Measurements from ENCODE around the gene TSR3.

Gene TSR3

DNA sequence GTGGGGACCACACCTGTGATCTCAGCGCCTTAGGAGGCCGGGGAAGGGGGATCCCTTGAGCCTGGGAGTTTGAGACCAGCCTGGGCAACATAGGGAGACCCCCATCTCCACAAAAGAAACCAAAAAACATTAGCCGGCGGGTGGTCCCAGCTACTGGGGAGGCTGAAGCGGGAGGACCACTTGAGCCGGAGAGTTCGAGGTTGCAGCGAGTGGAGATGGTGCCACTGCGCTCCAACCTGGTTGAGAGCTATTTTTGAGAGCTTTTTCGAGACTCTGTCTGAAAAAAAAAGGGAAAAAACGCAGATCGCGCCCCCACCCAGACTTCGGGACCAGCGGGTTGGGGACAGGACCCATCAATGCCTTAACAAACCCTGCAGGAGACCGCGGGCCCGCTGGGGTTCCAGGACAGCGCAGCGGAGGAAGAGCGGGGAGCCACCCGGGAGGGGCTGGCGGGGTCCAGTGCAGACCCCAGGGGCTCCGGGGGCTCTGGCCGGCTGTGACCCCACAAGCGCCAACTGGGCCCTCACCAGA lies 19.0 kb downstream of the TSR3 start:
- no peak overlapping the region for H3K9ac ChIP-seq (ENCODE audit: low read length)
- H3K9me2 ChIP-seq (replicated peaks; ENCODE audit: insufficient read depth, low read length), result no peaks in the 10 kb centered on the region
- no peaks in the 10 kb centered on the region for H3F3A ChIP-seq (ENCODE audit: insufficient read depth)
- no peaks in the 10 kb centered on the region for H3K27me3 ChIP-seq (ENCODE audit: low read length)
- no peaks in the 10 kb centered on the region for H3K79me2 ChIP-seq (ENCODE audit: insufficient read depth, low read length)
- H3K4me2 ChIP-seq (ENCODE audit: low read depth, low read length, poor library complexity, severe bottlenecking), result no peak overlapping the region
- H3K4me3 ChIP-seq (ENCODE audit: insufficient read depth, low read length, poor library complexity, severe bottlenecking), result no peak overlapping the region
- no peaks in the 10 kb centered on the region for H3K36me3 ChIP-seq (ENCODE audit: low read length)
- H3K27ac ChIP-seq (ENCODE audit: low read depth, low read length), result no peak overlapping the region
- H3K9me3 ChIP-seq (ENCODE audit: insufficient read depth, low read length), result no peaks in the 10 kb centered on the region
- H2AFZ ChIP-seq (ENCODE audit: low read depth, low read length, severe bottlenecking), result no peak overlapping the region
- H4K20me1 ChIP-seq (ENCODE audit: low read depth, low read length), result no peaks in the 10 kb centered on the region
- no peak for TF ChIP-seq EZH2phosphoT487 (conservative IDR thresholded peaks at IDR 0.05; ENCODE audit: low read length)
- TF ChIP-seq, protein P1, sequence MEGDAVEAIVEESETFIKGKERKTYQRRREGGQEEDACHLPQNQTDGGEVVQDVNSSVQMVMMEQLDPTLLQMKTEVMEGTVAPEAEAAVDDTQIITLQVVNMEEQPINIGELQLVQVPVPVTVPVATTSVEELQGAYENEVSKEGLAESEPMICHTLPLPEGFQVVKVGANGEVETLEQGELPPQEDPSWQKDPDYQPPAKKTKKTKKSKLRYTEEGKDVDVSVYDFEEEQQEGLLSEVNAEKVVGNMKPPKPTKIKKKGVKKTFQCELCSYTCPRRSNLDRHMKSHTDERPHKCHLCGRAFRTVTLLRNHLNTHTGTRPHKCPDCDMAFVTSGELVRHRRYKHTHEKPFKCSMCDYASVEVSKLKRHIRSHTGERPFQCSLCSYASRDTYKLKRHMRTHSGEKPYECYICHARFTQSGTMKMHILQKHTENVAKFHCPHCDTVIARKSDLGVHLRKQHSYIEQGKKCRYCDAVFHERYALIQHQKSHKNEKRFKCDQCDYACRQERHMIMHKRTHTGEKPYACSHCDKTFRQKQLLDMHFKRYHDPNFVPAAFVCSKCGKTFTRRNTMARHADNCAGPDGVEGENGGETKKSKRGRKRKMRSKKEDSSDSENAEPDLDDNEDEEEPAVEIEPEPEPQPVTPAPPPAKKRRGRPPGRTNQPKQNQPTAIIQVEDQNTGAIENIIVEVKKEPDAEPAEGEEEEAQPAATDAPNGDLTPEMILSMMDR (IDR thresholded peaks at IDR 0.05; ENCODE audit: insufficient read depth, low read length, poor library complexity, severe bottlenecking), result no peak

DNA sequence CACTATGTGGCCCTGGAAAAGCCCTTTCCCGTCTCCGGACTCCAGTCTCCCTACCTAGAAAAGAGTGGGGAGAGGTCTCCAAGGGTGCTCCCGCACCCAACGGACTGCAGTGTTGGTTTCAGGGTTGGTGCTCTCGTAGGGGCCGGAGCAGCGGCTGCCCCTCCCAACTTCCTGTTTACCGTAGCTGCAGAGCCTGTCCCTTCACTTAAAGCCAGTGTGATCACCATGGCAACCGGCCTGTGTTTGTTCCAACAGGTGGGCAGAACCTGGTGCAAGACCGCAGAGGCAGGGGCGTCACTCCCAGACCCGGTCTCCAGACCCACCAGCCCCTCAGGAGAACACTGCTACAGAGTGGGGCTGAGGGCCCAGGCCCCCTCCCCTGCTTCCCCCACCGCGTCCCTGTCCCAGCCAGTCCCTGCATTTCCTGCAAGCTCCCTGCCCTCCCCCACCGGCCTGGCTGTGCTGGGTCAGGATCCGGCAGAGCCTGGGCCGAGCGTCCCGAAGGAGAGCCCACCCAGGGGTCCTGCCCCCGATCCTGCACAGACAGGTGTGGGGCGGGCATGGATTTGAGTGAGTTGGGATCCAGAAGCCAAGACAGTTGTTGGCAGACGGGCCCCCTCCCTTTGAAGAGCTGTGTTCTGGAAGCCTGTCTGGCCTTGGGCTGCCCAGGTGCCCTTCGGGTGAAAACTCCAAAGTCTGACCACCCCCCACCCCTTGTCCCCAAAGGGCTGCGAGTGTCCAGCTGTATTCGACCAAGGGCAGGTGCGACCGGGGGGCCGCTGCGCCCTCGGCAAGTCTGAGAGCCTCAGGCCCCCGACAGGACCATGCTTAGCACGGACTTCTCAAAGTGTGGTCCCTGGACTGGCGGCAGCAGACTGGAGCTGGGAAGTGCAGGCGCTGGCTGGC lies 19.7 kb downstream of the TSR3 start:
- Histone ChIP-seq H4K20me1 (ENCODE audit: low read depth, low read length) (no peaks in the 10 kb centered on the region), H3K27ac (ENCODE audit: low read depth, low read length) (no peak overlapping the region), H3K4me3 (ENCODE audit: insufficient read depth, low read length, poor library complexity, severe bottlenecking) (no peak overlapping the region), H3F3A (ENCODE audit: insufficient read depth) (no peaks in the 10 kb centered on the region), H3K9ac (ENCODE audit: low read length) (no peak overlapping the region), H3K9me2 (replicated peaks; ENCODE audit: insufficient read depth, low read length) (no peaks in the 10 kb centered on the region), H3K79me2 (ENCODE audit: insufficient read depth, low read length) (no peaks in the 10 kb centered on the region), H2AFZ (ENCODE audit: low read depth, low read length, severe bottlenecking) (no peak overlapping the region), H3K4me2 (ENCODE audit: low read depth, low read length, poor library complexity, severe bottlenecking) (peak overlapping the region; percentile 13), H3K9me3 (ENCODE audit: insufficient read depth, low read length) (no peaks in the 10 kb centered on the region), H3K36me3 (ENCODE audit: low read length) (no peaks in the 10 kb centered on the region), H3K27me3 (ENCODE audit: low read length) (no peaks in the 10 kb centered on the region)
- TF ChIP-seq EZH2phosphoT487 (conservative IDR thresholded peaks at IDR 0.05; ENCODE audit: low read length), result no peak
- TF ChIP-seq, protein P1 (IDR thresholded peaks at IDR 0.05; ENCODE audit: insufficient read depth, low read length, poor library complexity, severe bottlenecking), result no peak

DNA sequence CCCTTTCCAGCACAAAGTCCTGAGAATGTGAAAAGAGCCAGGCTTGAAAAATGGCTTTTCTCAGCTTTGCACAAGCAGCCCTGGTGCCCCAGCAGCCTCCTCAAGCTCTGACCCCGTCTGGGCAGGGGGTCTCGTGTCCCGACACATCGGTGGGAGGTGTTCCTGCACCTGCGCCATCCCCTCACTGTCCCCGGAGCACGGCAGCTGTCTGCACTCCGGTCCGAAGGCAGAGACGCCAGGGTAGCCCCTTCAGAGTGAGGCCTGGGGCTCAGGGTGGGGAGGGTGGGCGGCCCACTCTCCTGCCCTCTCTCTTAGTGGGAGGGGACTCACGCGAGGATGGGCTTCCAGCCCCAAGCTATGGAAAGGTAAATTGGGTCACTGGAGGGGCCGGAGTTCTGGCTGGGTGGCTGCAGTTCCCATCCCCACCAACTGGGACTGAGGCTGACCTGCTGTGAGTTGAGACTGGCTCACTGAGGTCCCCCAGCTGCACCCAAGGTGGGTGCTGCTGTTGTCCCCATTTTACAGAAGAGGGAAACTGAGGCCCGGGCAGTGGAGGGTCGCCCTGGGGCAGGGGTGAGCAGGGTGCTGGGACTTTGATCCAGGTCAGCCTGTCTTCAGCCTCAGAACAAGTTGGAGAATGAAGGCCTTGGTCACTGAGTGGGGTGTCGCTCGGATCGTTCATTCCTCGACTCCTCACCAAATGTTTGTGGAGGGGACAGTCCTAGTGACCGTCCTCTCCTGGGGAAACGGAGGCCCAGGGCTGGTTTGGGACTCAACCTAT lies 20.6 kb downstream of the TSR3 start:
- peak overlapping the region; percentile 13 for H3K4me2 ChIP-seq (ENCODE audit: low read depth, low read length, poor library complexity, severe bottlenecking)
- H3K27me3 ChIP-seq (ENCODE audit: low read length), result no peaks in the 10 kb centered on the region
- H2AFZ ChIP-seq (ENCODE audit: low read depth, low read length, severe bottlenecking), result no peak overlapping the region
- H3K4me3 ChIP-seq (ENCODE audit: insufficient read depth, low read length, poor library complexity, severe bottlenecking), result no peak overlapping the region
- TF ChIP-seq, protein P1 (IDR thresholded peaks at IDR 0.05; ENCODE audit: insufficient read depth, low read length, poor library complexity, severe bottlenecking), result no peak
- H3K9ac ChIP-seq (ENCODE audit: low read length), result no peak overlapping the region
- no peaks in the 10 kb centered on the region for H3K36me3 ChIP-seq (ENCODE audit: low read length)
- no peaks in the 10 kb centered on the region for H3K9me2 ChIP-seq (replicated peaks; ENCODE audit: insufficient read depth, low read length)
- no peaks in the 10 kb centered on the region for H3K79me2 ChIP-seq (ENCODE audit: insufficient read depth, low read length)
- H4K20me1 ChIP-seq (ENCODE audit: low read depth, low read length), result no peaks in the 10 kb centered on the region
- no peaks in the 10 kb centered on the region for H3F3A ChIP-seq (ENCODE audit: insufficient read depth)
- H3K27ac ChIP-seq (ENCODE audit: low read depth, low read length), result no peak overlapping the region
- no peaks in the 10 kb centered on the region for H3K9me3 ChIP-seq (ENCODE audit: insufficient read depth, low read length)
